ENCODE measurements around the gene KIF26A.

DNA sequence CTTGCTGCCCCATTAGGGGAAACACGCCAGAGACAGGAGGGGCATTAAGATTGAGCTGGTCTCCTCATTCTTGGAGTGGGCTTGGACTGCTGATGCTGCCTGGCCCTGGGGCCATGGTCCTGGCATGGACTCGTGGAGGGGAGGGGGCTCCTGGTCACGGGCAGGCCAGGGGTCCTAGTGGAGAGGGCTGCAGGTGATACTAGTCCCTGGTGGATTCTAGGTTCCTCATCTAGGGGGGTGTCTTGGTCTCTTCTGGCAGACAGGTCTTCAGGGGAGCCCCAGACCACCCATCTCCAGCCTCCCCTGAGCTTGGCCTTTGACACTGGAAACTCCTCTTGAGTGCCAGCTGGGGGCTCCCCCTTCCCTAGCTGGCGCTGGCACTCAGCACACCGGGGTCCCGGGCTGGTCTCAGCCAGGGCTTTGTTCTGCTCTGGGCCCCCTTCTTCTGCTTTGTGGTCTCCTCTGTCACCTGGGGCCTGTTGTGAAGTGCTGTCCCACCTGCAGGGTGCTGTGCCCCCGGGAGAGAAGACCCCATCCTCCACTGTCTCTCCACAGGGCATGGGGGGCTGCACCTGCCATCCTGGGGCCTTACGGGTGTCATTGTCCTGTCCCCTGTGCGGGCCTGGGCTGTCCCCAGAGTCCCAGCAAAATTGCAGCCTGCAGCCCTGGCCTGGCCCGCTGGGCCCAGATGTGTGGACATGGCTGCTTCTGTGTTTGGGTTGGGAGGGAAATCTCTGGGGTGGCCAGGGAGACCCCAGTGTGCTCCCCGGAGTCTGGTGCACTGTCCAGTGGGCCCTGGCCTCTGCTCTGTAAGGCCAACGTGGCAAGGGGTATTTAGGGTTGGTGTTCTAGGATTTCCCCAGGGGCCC lies 2.3 kb downstream of the KIF26A start:
- TF ChIP-seq CTCF (IDR thresholded peaks at IDR 0.05) (no peak), POLR2A (IDR thresholded peaks at IDR 0.05) (no peak)
